Thyroid gland (tissue), 4 donors: ENCODE results near the gene ADCY5. TPM values are rescaled to one million over a fixed set of nuclear protein-coding genes. Genes with fewer than 3 reads are reported as not detected.

Source experiments
- DNase-seq, 2 donors: peaks; one replicate each; pipeline ENCODE4 v3.0.0-alpha.2; 2019
- H3K27ac ChIP-seq, 3 donors: fragments of 200-600 bp; sonication (generic); 1 replicate in 2 of 3; 2 replicates in 1 of 3; pipeline ENCODE4 v1.5.1; 2016 to 2019; ENCODE audit warnings: mild to moderate bottlenecking in 1 of 3, moderate library complexity in 1 of 3
- H3K27me3 ChIP-seq: fragments of 200-600 bp; sonication (generic); one replicate; pipeline ENCODE4 v1.5.1; 2019
- H3K36me3 ChIP-seq, 2 donors: fragments of 200-600 bp; sonication (generic); one replicate each; pipeline ENCODE4 v1.5.1; 2016 to 2019
- H3K4me1 ChIP-seq, 2 donors: fragments of 200-600 bp; sonication (generic); one replicate each; pipeline ENCODE4 v1.5.1; 2017 to 2019
- H3K4me3 ChIP-seq, 3 donors: fragments of 200-600 bp; sonication (generic); replicated peaks in 1 of 3; 1 replicate in 2 of 3; 2 replicates in 1 of 3; pipeline ENCODE4 v1.5.1; 2016; ENCODE audit warnings: mild to moderate bottlenecking in 1 of 3
- H3K9me3 ChIP-seq: fragments of 200-600 bp; sonication (generic); one replicate; pipeline ENCODE4 v1.5.1; 2017
- CTCF ChIP-seq, 6 experiments: fragments of 200-600 bp in 3 of 6; fragments of 450-650 bp in 3 of 6; sonication (generic) in 3 of 6; IDR thresholded peaks; one replicate each; pipeline ENCODE4 v1.5.1; 2016 to 2019; ENCODE audit warnings: antibody characterized with exemption in 6 of 6, mild to moderate bottlenecking in 2 of 6, inconsistent platforms in 1 of 6, moderate library complexity in 1 of 6
- POLR2A ChIP-seq, 2 donors: fragments of 450-650 bp; IDR thresholded peaks; one replicate each; pipeline ENCODE4 v1.6.1; 2017; ENCODE audit warnings: antibody characterized with exemption in 2 of 2, mild to moderate bottlenecking in 2 of 2, moderate library complexity in 1 of 2
- WGBS, 2 donors: methylation state at CpG; one replicate each; pipeline ENCODE4 v1.1.5; 2017; 5-methylcytosine and 5-hydroxymethylcytosine counted together
- intact Hi-C: fragments of 100-400 bp; cut with DNase I; formaldehyde crosslinking; loops from one replicate; pipeline ENCODE4 v1.15.1; 2023
- total RNA-seq, 4 donors: library from RNA; depleted of rRNA; stranded (reverse); fragments of >200 nt; gene quantifications; one replicate each; pipeline ENCODE4 v1.2.3, GENCODE V29; 2016

ADCY5 gene
- total RNA-seq, 4 donors from 2014 or later = 0.78 to 2.7 (median 1.8) TPM

- Histone ChIP-seq H3K36me3 (no peaks in the 10 kb centered on the region), H3K9me3 (no peaks in the 10 kb centered on the region), H3K4me3 (no peak overlapping the region), H3K27ac (no peak overlapping the region), H3K27me3 (no peaks in the 10 kb centered on the region), H3K4me1 (no peaks in the 10 kb centered on the region)
- DNase-seq = no peak
- TF ChIP-seq POLR2A (IDR thresholded peaks at IDR 0.05) (no peak), CTCF (IDR thresholded peaks at IDR 0.05) (no peak)
- intact Hi-C loops = no loop called here
- 72 to 73% methylated on average over 5 to 9 of the region's 9 CpGs for WGBS, 2 donors
Measured at GRCh38 chr3:123411340-123412040, 37.4 kb downstream of the ADCY5 start.

- no peak for TF ChIP-seq POLR2A (IDR thresholded peaks at IDR 0.05)
- TF ChIP-seq CTCF (IDR thresholded peaks at IDR 0.05) = no peak
- intact Hi-C loops = no loop called here
- Histone ChIP-seq H3K4me3 (no peak overlapping the region), H3K36me3 (no peaks in the 10 kb centered on the region), H3K27ac (no peak overlapping the region), H3K9me3 (no peaks in the 10 kb centered on the region), H3K4me1 (no peaks in the 10 kb centered on the region), H3K27me3 (no peaks in the 10 kb centered on the region)
- no peak for DNase-seq
- WGBS, 2 donors = 69 to 78% methylated on average over 1 of the region's 1 CpG
Measured at GRCh38 chr3:123410149-123410515, 38.8 kb downstream of the ADCY5 start.

- intact Hi-C loops = no loop called here
- DNase-seq = no peak
- no peaks in the 10 kb centered on the region for H3K36me3 ChIP-seq
- TF ChIP-seq CTCF (IDR thresholded peaks at IDR 0.05) (no peak), POLR2A (IDR thresholded peaks at IDR 0.05) (no peak)
- H3K4me1 ChIP-seq = no peaks in the 10 kb centered on the region
- H3K4me3 ChIP-seq = no peak overlapping the region
- no peaks in the 10 kb centered on the region for H3K27me3 ChIP-seq
- H3K9me3 ChIP-seq = no peaks in the 10 kb centered on the region
- H3K27ac ChIP-seq = no peak overlapping the region
- 60 to 72% methylated on average over 5 of the region's 5 CpGs for WGBS, 2 donors
Measured at GRCh38 chr3:123409443-123410148, 39.3 kb downstream of the ADCY5 start.

GRCh38 chr3:123406598-123406997 is 42.3 kb downstream of the ADCY5 start:
- Histone ChIP-seq H3K9me3 (no peaks in the 10 kb centered on the region), H3K27me3 (no peaks in the 10 kb centered on the region), H3K4me1 (no peaks in the 10 kb centered on the region), H3K4me3 (no peak overlapping the region), H3K27ac (no peak overlapping the region), H3K36me3 (no peaks in the 10 kb centered on the region)
- intact Hi-C loops = no loop called here
- 31 to 36% methylated on average over 6 of the region's 6 CpGs for WGBS, 2 donors
- no peak for TF ChIP-seq CTCF (IDR thresholded peaks at IDR 0.05)
- TF ChIP-seq POLR2A (IDR thresholded peaks at IDR 0.05) = no peak
- DNase-seq = peak; percentile 77 to 79

- Histone ChIP-seq H3K27ac (no peak overlapping the region), H3K9me3 (no peaks in the 10 kb centered on the region), H3K4me3 (no peak overlapping the region), H3K4me1 (no peaks in the 10 kb centered on the region), H3K27me3 (no peaks in the 10 kb centered on the region), H3K36me3 (no peaks in the 10 kb centered on the region)
- intact Hi-C loops = no loop called here
- no peak for DNase-seq
- 92 to 94% methylated on average over 8 of the region's 8 CpGs for WGBS, 2 donors
- TF ChIP-seq POLR2A (IDR thresholded peaks at IDR 0.05) = no peak
- no peak for TF ChIP-seq CTCF (IDR thresholded peaks at IDR 0.05)
Measured at GRCh38 chr3:123405936-123406510, 42.9 kb downstream of the ADCY5 start.
